NCI-H1417 (cell line): ENCODE results near the gene CHST15.
"Not testable (repeated sequence)": the region's sequence is repeated elsewhere in the genome, so short reads cannot be mapped to it uniquely, and the experiment has no call there.

ENCODE experiments used
- DNase-seq, 3 experiments: peaks; one replicate each; lab custom pipeline; 2025; lab: John Stamatoyannopoulos, UW

The CHST15 gene

DNA sequence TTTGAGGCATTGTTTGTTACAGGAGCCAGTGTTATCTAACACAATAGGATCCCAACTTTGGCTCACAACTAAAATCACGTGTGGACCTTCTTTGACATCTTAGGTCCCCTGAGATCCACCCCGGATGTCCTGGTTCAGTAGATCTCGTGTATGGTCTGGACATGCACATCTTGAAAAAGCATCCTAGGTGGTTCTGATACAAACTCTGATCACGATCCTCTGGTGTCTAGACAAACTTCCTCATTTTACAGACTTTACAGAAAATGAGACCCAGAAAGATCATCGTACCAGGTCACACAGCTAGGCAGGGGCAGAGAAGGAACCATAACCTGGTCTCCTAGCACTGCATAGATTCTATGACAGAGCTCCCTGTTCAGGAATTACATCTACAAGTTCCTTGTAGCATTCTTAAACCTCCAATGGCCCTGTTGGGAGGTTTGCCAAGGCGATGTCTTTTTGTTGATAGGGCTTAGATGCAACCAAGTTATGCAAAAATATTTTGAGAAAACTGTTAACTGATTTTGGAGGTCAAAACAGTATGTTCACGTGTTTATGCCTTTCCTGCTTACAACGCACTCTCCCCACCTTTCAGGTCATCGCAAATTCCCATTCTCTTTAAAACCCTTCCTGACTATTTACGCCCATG lies 30.8 kb upstream of the CHST15 start:
- no peak for DNase-seq

- DNase-seq = no peak
These were observed 29.8 kb upstream of the CHST15 start for GRCh38 chr10:124123156-124123555.

DNA sequence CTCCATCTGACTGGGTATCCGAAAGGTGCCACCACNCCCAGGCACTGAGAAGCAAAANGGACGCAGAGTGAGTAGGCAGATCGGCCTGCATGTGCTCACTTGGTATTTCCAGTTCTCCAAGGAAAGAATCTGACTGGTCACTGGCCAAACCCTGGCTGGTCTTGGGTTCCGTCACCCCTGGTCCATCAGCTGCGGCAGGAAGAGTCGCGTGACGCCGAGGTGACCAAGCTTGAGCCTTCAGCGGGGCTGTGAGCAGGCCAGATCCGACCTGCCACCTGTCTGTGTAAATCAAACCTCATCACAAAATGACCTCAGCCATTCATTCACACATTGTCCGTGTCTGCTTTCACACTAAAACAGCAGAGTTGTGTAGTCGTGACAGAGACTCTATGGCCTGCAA lies 28.8 kb upstream of the CHST15 start:
- DNase-seq = no peak

- no peak for DNase-seq
These were observed 27.1 kb upstream of the CHST15 start for GRCh38 chr10:124120410-124121061.

DNA sequence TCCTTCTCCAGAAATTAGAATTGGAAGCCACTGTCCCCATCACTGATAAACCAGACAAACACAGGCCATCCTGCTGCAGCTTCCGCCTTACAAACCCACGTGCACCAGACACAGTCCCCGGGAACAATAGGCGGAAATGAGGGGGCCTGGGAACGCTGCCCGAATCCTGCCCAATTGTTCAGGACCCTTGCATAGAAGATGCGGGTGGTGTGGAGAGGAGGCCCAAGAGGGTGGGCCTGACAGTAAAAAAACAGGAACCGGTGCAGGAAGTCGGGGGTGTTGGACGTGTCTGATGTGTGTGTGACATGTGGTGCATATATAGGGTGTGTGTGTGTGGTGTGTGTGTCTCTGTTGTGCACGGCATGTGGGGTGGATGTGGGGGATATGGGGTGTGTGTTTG lies 26.5 kb upstream of the CHST15 start:
- no peak for DNase-seq

DNA sequence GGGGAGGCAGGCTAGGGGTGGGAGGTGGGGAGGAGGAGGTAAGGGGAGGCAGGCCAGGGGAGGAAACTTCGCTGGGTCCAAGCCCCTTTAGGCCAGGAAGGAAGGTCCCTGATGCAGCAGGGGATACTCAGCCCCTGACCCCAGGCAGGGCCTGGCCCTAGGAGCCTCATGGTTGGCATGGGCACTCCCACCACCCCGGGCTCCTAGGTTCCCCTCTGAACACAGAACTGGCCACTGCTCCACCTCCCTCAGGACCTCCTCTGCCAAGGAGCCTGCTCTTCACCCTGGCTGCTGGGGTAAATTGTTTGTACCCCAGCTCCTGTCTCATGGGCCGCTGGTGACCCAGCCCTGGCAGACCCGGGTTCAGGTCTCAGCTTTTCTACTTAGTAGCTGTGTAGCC lies 25.8 kb upstream of the CHST15 start:
- DNase-seq = no peak

GRCh38 chr10:124117833-124118232 lies 24.4 kb upstream of the CHST15 start:
- DNase-seq = no peak

GRCh38 chr10:124117511-124117785 lies 24.1 kb upstream of the CHST15 start:
- DNase-seq = no peak

DNA sequence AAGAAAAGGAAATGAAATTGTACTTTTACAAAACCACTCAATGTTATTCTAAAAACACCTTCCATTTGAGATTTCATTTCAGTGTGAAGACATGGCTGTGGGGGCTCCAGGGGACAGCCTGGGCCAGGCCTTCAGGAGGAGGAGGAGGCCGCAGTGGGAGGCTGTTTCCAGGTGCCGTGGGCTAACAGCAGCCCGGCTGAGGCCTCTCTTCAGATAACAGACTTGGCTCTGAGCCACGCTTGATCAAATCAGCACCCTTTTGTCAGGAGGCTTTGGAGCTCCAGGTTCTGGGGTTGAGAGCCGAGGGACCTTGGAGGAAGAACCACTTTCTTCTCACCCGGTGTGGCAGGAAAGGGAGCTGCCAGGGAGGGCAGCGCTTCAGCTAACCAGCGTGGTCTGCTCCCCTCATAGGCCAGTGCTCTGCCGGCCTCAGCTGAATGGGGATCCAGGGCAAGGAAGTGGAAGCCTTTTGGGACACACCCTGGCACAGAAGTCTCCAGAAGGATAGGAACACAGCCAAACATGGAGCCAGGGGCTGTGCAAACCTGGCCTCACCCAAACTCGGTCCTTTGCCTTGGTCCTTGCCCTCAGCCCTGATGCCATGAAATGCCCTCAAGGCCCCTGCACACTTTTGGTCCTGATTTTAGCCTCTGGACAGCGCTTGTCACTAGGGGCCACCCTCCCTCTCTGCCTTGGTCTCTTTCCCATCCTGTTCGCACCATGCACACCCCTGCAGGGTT lies 23.5 kb upstream of the CHST15 start:
- no peak for DNase-seq

- DNase-seq = no peak
These were observed 21.3 kb upstream of the CHST15 start for GRCh38 chr10:124114696-124115095.

- DNase-seq = no peak
These were observed 19.6 kb upstream of the CHST15 start for GRCh38 chr10:124112891-124113580.

DNA sequence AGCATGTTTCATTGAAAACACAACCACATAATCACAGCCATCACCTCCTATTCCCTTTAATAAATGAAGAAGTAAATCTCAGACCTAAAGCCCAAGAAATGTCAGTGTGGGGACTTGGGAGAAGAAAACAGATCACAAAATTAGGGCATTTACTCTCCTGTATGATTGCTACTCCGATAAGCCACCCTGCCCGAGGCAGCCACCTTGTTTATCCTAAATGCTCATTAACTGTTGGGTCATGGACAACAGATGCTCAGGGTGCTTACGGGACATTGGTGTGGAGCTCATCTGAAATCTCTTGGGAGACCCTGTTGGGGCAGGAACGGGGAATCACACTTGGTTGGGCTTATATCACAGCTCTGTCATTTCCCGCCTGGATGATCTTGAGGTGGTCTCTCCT lies 17.5 kb upstream of the CHST15 start:
- no peak for DNase-seq

- DNase-seq = no peak
These were observed 15.9 kb upstream of the CHST15 start for GRCh38 chr10:124109261-124109660.

- DNase-seq = peak in 1 of 3 experiments; percentile 52
These were observed 13.7 kb upstream of the CHST15 start for GRCh38 chr10:124107072-124107471.

GRCh38 chr10:124106241-124106879 lies 13.0 kb upstream of the CHST15 start:
- no peak for DNase-seq

- no peak for DNase-seq
These were observed 12.2 kb upstream of the CHST15 start for GRCh38 chr10:124105594-124105993.

GRCh38 chr10:124105045-124105444 lies 11.6 kb upstream of the CHST15 start:
- DNase-seq = no peak

DNA sequence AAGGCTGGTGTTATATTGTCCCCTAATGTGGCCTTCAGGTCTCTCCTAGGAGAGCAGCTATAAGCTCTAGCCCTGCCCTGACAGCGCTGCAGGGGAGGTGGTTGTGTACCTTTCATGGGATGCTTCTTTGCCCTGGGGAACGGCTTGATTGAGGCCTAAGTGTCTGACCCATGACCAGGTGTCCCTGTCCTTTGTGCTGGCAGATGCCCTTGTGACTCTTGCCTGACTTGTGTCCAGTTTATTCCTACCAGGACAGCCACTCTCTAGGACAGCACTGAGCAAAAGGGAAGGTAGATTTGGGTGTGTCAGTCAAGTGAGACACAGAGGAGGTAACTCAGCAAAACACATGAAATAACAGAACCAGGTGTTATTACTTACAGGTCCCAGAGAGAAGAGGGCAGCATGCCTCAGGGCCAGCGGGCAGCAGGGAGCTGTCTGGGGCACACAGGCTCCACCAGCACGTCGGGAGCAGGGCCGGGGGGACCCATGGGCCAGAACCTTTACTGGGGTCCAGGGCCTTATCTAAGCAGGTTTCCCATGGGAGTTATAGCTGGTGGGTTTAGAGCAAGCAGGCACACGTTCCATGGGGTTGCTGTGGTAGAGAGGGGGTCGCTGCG lies 10.7 kb upstream of the CHST15 start:
- no peak for DNase-seq

DNA sequence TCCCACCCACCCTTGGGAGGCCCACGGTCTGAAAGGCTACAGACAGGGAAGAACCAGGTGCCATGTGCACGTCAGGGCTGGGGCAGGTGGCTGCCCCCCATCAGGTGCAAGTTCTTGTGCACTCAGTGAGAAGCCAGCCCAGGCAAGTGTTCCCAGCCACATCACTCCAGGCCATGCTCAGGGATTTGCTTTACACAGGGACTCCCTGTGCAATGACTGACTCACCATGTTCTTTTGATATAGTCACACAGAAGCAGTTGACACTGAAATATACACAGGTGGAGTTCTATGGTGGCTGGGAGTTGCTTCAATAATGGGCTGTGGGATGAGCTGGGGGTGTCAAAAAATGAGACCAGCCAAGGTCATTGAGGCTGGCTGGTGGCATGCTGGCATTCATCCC lies 8.0 kb upstream of the CHST15 start:
- DNase-seq = no peak

DNA sequence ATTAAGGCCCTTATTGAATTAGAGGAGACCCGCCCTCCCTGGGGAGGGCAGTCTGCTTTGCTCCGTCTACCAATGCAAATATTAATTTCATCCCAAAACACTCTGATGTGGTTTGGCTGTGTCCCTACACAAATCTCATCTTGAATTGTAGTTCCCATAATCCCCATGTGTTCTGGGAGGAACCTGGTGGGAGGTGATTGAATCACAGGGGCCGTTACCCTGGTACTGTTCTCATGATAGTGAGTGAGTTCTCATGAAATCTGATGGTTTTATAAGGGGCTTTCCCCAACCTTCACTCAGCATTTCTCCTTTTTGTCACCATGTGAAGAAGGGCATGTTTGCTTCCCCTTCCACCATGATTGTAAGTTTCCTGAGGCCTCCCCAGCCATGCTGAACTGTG lies 7.3 kb upstream of the CHST15 start:
- DNase-seq = not testable (repeated sequence)

- no peak for DNase-seq
These were observed 6.7 kb upstream of the CHST15 start for GRCh38 chr10:124100124-124100523.

DNA sequence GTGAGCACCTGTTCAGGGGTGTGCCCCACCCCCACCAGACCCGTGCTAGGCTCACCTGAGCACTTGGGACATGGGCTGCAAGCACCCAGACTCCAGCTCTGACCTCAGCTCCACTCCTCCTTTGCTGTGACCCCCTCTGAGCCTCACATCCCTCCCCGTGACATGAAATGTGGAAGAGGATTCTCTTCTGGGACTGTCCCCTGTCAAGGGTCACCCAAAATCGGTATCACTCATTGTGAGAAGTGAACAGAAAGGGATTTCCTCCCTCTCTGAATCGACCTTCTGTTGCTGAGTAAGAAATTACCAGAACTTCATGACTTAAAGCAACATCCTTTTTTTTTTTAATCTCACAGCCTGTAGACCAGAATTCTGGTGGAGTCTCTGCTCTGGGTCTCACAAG lies 6.2 kb upstream of the CHST15 start:
- no peak for DNase-seq
